ENCODE measurements around the gene PDYN. TPM values are rescaled to one million over a fixed set of nuclear protein-coding genes. Genes with fewer than 3 reads are reported as not detected.

PDYN gene
- total and polyA plus RNA-seq, 2 donors (not counting 1 experiment from before 2014, with no cell fraction given): not detected

GRCh38 chr20:2022163-2022562 lies 28.3 kb upstream of the PDYN start:
- Histone ChIP-seq H3K27me3 (ENCODE audit: control insufficient read depth, insufficient read depth, low read length) (no peaks in the 10 kb centered on the region), H3K4me2 (ENCODE audit: extremely low read depth, insufficient read depth, low read length) (no peak overlapping the region), H3K4me1 (ENCODE audit: control insufficient read depth, extremely low read depth, insufficient read depth, low read length) (no peaks in the 10 kb centered on the region), H3K36me3 (ENCODE audit: control insufficient read depth, insufficient read depth, low read length) (no peaks in the 10 kb centered on the region), H3K4me3 (replicated peaks in 1 of 4; ENCODE audit: control extremely low read depth in 1 of 4, insufficient read depth in 1 of 4, low read depth in 3 of 4, low read length in 4 of 4) (no peak overlapping the region), H3K79me2 (ENCODE audit: control insufficient read depth, insufficient read depth, low read length) (no peaks in the 10 kb centered on the region), H3K9me3 (ENCODE audit: control insufficient read depth, insufficient read depth, low read depth, low read length) (no peaks in the 10 kb centered on the region), H4K20me1 (ENCODE audit: control insufficient read depth, extremely low read depth, insufficient read depth, low read length) (no peaks in the 10 kb centered on the region), H3K9ac (ENCODE audit: insufficient read depth, low read length) (no peak overlapping the region), H2AFZ (ENCODE audit: low read length) (no peak overlapping the region), H3K27ac (ENCODE audit: insufficient read depth, low read length) (no peak overlapping the region)
- TF ChIP-seq EZH2 (IDR thresholded peaks at IDR 0.05; ENCODE audit: low read length, missing control alignments): no peak
- no peak for TF ChIP-seq CTCF (conservative IDR thresholded peaks at IDR 0.05 in 1 of 2, IDR thresholded peaks at IDR 0.05 in 1 of 2; ENCODE audit: low read depth in 1 of 2, low read length in 2 of 2)
- no peak for DNase-seq (ENCODE audit: low read depth in 2 of 2)

GRCh38 chr20:2010533-2010932 lies 16.7 kb upstream of the PDYN start:
- H4K20me1 ChIP-seq (ENCODE audit: control insufficient read depth, extremely low read depth, insufficient read depth, low read length): no peaks in the 10 kb centered on the region
- no peak for DNase-seq (ENCODE audit: low read depth in 2 of 2)
- TF ChIP-seq EZH2 (IDR thresholded peaks at IDR 0.05; ENCODE audit: low read length, missing control alignments) (no peak), CTCF (conservative IDR thresholded peaks at IDR 0.05 in 1 of 2, IDR thresholded peaks at IDR 0.05 in 1 of 2; ENCODE audit: low read depth in 1 of 2, low read length in 2 of 2) (no peak)

GRCh38 chr20:2006452-2007361 lies 12.8 kb upstream of the PDYN start:
- Histone ChIP-seq H3K9me3 (ENCODE audit: control insufficient read depth, insufficient read depth, low read depth, low read length) (no peaks in the 10 kb centered on the region), H3K4me3 (replicated peaks in 1 of 4; ENCODE audit: control extremely low read depth in 1 of 4, insufficient read depth in 1 of 4, low read depth in 3 of 4, low read length in 4 of 4) (no peak overlapping the region), H2AFZ (ENCODE audit: low read length) (no peak overlapping the region), H3K27ac (ENCODE audit: insufficient read depth, low read length) (no peak overlapping the region), H3K36me3 (ENCODE audit: control insufficient read depth, insufficient read depth, low read length) (no peaks in the 10 kb centered on the region), H4K20me1 (ENCODE audit: control insufficient read depth, extremely low read depth, insufficient read depth, low read length) (no peaks in the 10 kb centered on the region), H3K27me3 (ENCODE audit: control insufficient read depth, insufficient read depth, low read length) (no peaks in the 10 kb centered on the region), H3K79me2 (ENCODE audit: control insufficient read depth, insufficient read depth, low read length) (no peaks in the 10 kb centered on the region), H3K4me1 (ENCODE audit: control insufficient read depth, extremely low read depth, insufficient read depth, low read length) (no peaks in the 10 kb centered on the region), H3K9ac (ENCODE audit: insufficient read depth, low read length) (no peak overlapping the region), H3K4me2 (ENCODE audit: extremely low read depth, insufficient read depth, low read length) (no peak overlapping the region)
- peak; percentile 71 to 79 for TF ChIP-seq CTCF (conservative IDR thresholded peaks at IDR 0.05 in 1 of 2, IDR thresholded peaks at IDR 0.05 in 1 of 2; ENCODE audit: low read depth in 1 of 2, low read length in 2 of 2)
- no peak for TF ChIP-seq EZH2 (IDR thresholded peaks at IDR 0.05; ENCODE audit: low read length, missing control alignments)
- peak; percentile 51 to 70 for DNase-seq (ENCODE audit: low read depth in 2 of 2)

More at GRCh38 chr20:2010533-2010932, 16.7 kb upstream of the PDYN start:
- Histone ChIP-seq H3K27me3 (ENCODE audit: control insufficient read depth, insufficient read depth, low read length) (no peaks in the 10 kb centered on the region), H2AFZ (ENCODE audit: low read length) (no peak overlapping the region), H3K79me2 (ENCODE audit: control insufficient read depth, insufficient read depth, low read length) (no peaks in the 10 kb centered on the region), H3K9me3 (ENCODE audit: control insufficient read depth, insufficient read depth, low read depth, low read length) (no peaks in the 10 kb centered on the region), H3K9ac (ENCODE audit: insufficient read depth, low read length) (no peak overlapping the region), H3K27ac (ENCODE audit: insufficient read depth, low read length) (no peak overlapping the region), H3K4me1 (ENCODE audit: control insufficient read depth, extremely low read depth, insufficient read depth, low read length) (no peaks in the 10 kb centered on the region), H3K4me3 (replicated peaks in 1 of 4; ENCODE audit: control extremely low read depth in 1 of 4, insufficient read depth in 1 of 4, low read depth in 3 of 4, low read length in 4 of 4) (no peak overlapping the region), H3K4me2 (ENCODE audit: extremely low read depth, insufficient read depth, low read length) (no peak overlapping the region), H3K36me3 (ENCODE audit: control insufficient read depth, insufficient read depth, low read length) (no peaks in the 10 kb centered on the region)
